ENCODE measurements around the gene APOB. TPM values are rescaled to one million over a fixed set of nuclear protein-coding genes. Genes with fewer than 3 reads are reported as not detected.

Gene APOB
- total RNA-seq, 3 donors from 2014 or later: 0.82 to 1.1 (median 0.95) TPM

GRCh38 chr2:20960003-20960402, 83.9 kb downstream of the APOB start:
- Mint-ChIP-seq H3K36me3 (ENCODE audit: insufficient read depth) (no peaks in the 10 kb centered on the region), H3K4me3 (no peak overlapping the region), H3K9me3 (no peaks in the 10 kb centered on the region), H3K4me1 (ENCODE audit: low read depth) (no peaks in the 10 kb centered on the region), H3K27me3 (ENCODE audit: low read depth) (peaks cover 16% of the 10 kb centered on the region)
- ATAC-seq: no peak
- no peak for DNase-seq

- Mint-ChIP-seq H3K4me1 (ENCODE audit: low read depth) (no peaks in the 10 kb centered on the region), H3K27me3 (ENCODE audit: low read depth) (peaks cover 14% of the 10 kb centered on the region), H3K9me3 (no peaks in the 10 kb centered on the region), H3K36me3 (ENCODE audit: insufficient read depth) (no peaks in the 10 kb centered on the region), H3K4me3 (no peak overlapping the region)
- DNase-seq (no peak), ATAC-seq (no peak)
Observed at GRCh38 chr2:20959252-20959651, 84.6 kb downstream of the APOB start.

GRCh38 chr2:20957788-20958525, 85.9 kb downstream of the APOB start:
- H3K9me3 Mint-ChIP-seq: no peaks in the 10 kb centered on the region
- H3K4me3 Mint-ChIP-seq: no peak overlapping the region
- ATAC-seq (no peak), DNase-seq (no peak)
- H3K27me3 Mint-ChIP-seq (ENCODE audit: low read depth): peaks cover 10% of the 10 kb centered on the region
- H3K4me1 Mint-ChIP-seq (ENCODE audit: low read depth): no peaks in the 10 kb centered on the region
- H3K36me3 Mint-ChIP-seq (ENCODE audit: insufficient read depth): no peaks in the 10 kb centered on the region

- H3K36me3 Mint-ChIP-seq (ENCODE audit: insufficient read depth): no peaks in the 10 kb centered on the region
- H3K4me1 Mint-ChIP-seq (ENCODE audit: low read depth): no peaks in the 10 kb centered on the region
- peaks cover 4% of the 10 kb centered on the region for H3K27me3 Mint-ChIP-seq (ENCODE audit: low read depth)
- H3K9me3 Mint-ChIP-seq: no peaks in the 10 kb centered on the region
- no peak overlapping the region for H3K4me3 Mint-ChIP-seq
- DNase-seq (no peak), ATAC-seq (no peak)
Observed at GRCh38 chr2:20955277-20956026, 88.4 kb downstream of the APOB start.

- no peak for ATAC-seq
- peaks cover 5% of the 10 kb centered on the region for H3K27me3 Mint-ChIP-seq (ENCODE audit: low read depth)
Observed at GRCh38 chr2:20953146-20953824, 90.6 kb downstream of the APOB start.

More at GRCh38 chr2:20953146-20953824, 90.6 kb downstream of the APOB start:
- no peak for DNase-seq
- H3K4me1 Mint-ChIP-seq (ENCODE audit: low read depth): no peaks in the 10 kb centered on the region
- H3K9me3 Mint-ChIP-seq: no peaks in the 10 kb centered on the region
- H3K4me3 Mint-ChIP-seq: no peak overlapping the region
- no peaks in the 10 kb centered on the region for H3K36me3 Mint-ChIP-seq (ENCODE audit: insufficient read depth)

Other genes starting within 250 kb of the APOB start
- 10 to 100 TPM; 28.9 to 32.2 (median 30.1) TPM for gene LDAH, start 221.0 kb downstream of the APOB start, total RNA-seq
- not detected for gene TDRD15, start 79.9 kb upstream of the APOB start, total RNA-seq

Measured in activated T-cell treated with anti-CD3 and anti-CD28 coated beads, Interleukin-2, amount 50 U/mL, for 4 hours (primary cell).